Trophoblast cell (in vitro differentiated cells and primary cell): ENCODE measurements around the gene MIER3.
A peak's percentile ranks its signal among the peaks of the same experiment; 100 is the strongest.

ENCODE experiments used
- DNase-seq, 2 donors: peaks; one replicate each; pipeline ENCODE4 v3.0.0-alpha.2; 2016
- H2AFZ ChIP-seq: 2 replicates; pipeline ENCODE4 v1.6.1; 2013; ENCODE audit warnings: low read length, moderate library complexity, mild to moderate bottlenecking; ENCODE audit not compliant: insufficient read depth, poor library complexity
- H2AK5ac ChIP-seq: 2 replicates; pipeline ENCODE4 v1.6.1; 2013; ENCODE audit warnings: mild to moderate bottlenecking, low read length
- H2BK120ac ChIP-seq: 2 replicates; pipeline ENCODE4 v1.6.1; 2013; ENCODE audit warnings: low read length, mild to moderate bottlenecking, moderate library complexity; ENCODE audit not compliant: insufficient read depth, poor library complexity
- H2BK12ac ChIP-seq: 2 replicates; pipeline ENCODE4 v1.6.1; 2013; ENCODE audit warnings: mild to moderate bottlenecking, low read length, moderate library complexity
- H2BK5ac ChIP-seq: 2 replicates; pipeline ENCODE4 v1.6.1; 2013; ENCODE audit warnings: low read length, low read depth, moderate library complexity, mild to moderate bottlenecking; ENCODE audit not compliant: poor library complexity
- H3K14ac ChIP-seq: 2 replicates; pipeline ENCODE4 v1.6.1; 2013; ENCODE audit warnings: mild to moderate bottlenecking, low read length
- H3K18ac ChIP-seq: 2 replicates; pipeline ENCODE4 v1.6.1; 2013; ENCODE audit warnings: mild to moderate bottlenecking, low read length
- H3K23ac ChIP-seq: 2 replicates; pipeline ENCODE4 v1.6.1; 2013; ENCODE audit warnings: low read length
- H3K27ac ChIP-seq: 2 replicates; pipeline ENCODE4 v1.5.1; 2013; ENCODE audit warnings: low read depth, mild to moderate bottlenecking, inconsistent platforms, low read length, moderate library complexity
- H3K27me3 ChIP-seq: 2 replicates; pipeline ENCODE4 v1.6.1; 2013; ENCODE audit warnings: inconsistent platforms, mild to moderate bottlenecking, low read length, moderate library complexity; ENCODE audit not compliant: insufficient read depth
- H3K36me3 ChIP-seq, 2 experiments: 1 replicate in 1 of 2; 2 replicates in 1 of 2; pipeline ENCODE4 v1.6.1; 2013; ENCODE audit warnings: low read length in 2 of 2, mild to moderate bottlenecking in 2 of 2, moderate library complexity in 1 of 2; ENCODE audit not compliant: insufficient read depth in 2 of 2, control insufficient read depth in 1 of 2
- H3K4ac ChIP-seq: 2 replicates; pipeline ENCODE4 v1.6.1; 2013; ENCODE audit warnings: low read depth, mild to moderate bottlenecking, low read length, moderate library complexity
- H3K4me1 ChIP-seq, 2 experiments: 1 replicate in 1 of 2; 2 replicates in 1 of 2; pipeline ENCODE4 v1.6.1; 2013; ENCODE audit warnings: low read length in 2 of 2, mild to moderate bottlenecking in 2 of 2, moderate library complexity in 1 of 2; ENCODE audit not compliant: insufficient read depth in 2 of 2, control insufficient read depth in 1 of 2
- H3K4me2 ChIP-seq: 2 replicates; pipeline ENCODE4 v1.6.1; 2013; ENCODE audit warnings: inconsistent platforms, mild to moderate bottlenecking, low read length, moderate library complexity
- H3K4me3 ChIP-seq: 2 replicates; pipeline ENCODE4 v1.5.1; 2013; ENCODE audit warnings: mild to moderate bottlenecking, low read depth, low read length, inconsistent platforms
- H3K79me1 ChIP-seq: one replicate; pipeline ENCODE4 v1.6.1; 2013; ENCODE audit warnings: low read length
- H3K79me2 ChIP-seq: 2 replicates; pipeline ENCODE4 v1.6.1; 2013; ENCODE audit warnings: low read length, mild to moderate bottlenecking; ENCODE audit not compliant: control insufficient read depth, insufficient read depth, poor library complexity
- H3K9ac ChIP-seq: 2 replicates; pipeline ENCODE4 v1.6.1; 2013; ENCODE audit warnings: mild to moderate bottlenecking, low read length
- H3K9me3 ChIP-seq: 2 replicates; pipeline ENCODE4 v1.6.1; 2013; ENCODE audit warnings: low read depth, mild to moderate bottlenecking, control low read depth, inconsistent platforms, low read length; ENCODE audit not compliant: insufficient read depth
- H4K12ac ChIP-seq: 2 replicates; pipeline ENCODE4 v1.6.1; 2013; ENCODE audit warnings: low read depth, mild to moderate bottlenecking, low read length, moderate library complexity
- H4K8ac ChIP-seq: 2 replicates; pipeline ENCODE4 v1.6.1; 2013; ENCODE audit warnings: low read depth, mild to moderate bottlenecking, low read length, moderate library complexity
- H4K91ac ChIP-seq: one replicate; pipeline ENCODE4 v1.6.1; 2013; ENCODE audit warnings: low read depth, mild to moderate bottlenecking, low read length, moderate library complexity
- WGBS: extraction: QIAGEN DNeasy Blood & Tissue Kit; methylation state at CpG from one replicate; pipeline ENCODE4 v1.1.7; 2013; ENCODE audit warnings: missing lambda C conversion rate; ENCODE audit not compliant: insufficient read length, insufficient coverage; ENCODE audit errors: extremely low coverage; 5-methylcytosine and 5-hydroxymethylcytosine counted together

Gene MIER3

GRCh38 chr5:56913766-56914165 lies 38.2 kb downstream of the MIER3 start:
- no peak overlapping the region for H4K91ac ChIP-seq
- H3K36me3 ChIP-seq = peaks cover 0 to 6% of the 10 kb centered on the region in 2 experiments
- H3K79me2 ChIP-seq = peaks cover 7% of the 10 kb centered on the region
- no peak overlapping the region for H2BK120ac ChIP-seq
- H4K8ac ChIP-seq = no peak overlapping the region
- no peak overlapping the region for H2AK5ac ChIP-seq
- no peak overlapping the region for H2BK12ac ChIP-seq
- no peak overlapping the region for H3K4ac ChIP-seq
- DNase-seq = no peak
- H3K18ac ChIP-seq = no peak overlapping the region
- no peak overlapping the region for H3K23ac ChIP-seq
- H3K27me3 ChIP-seq = no peaks in the 10 kb centered on the region
- H3K14ac ChIP-seq = no peak overlapping the region
- peaks cover 12% of the 10 kb centered on the region for H3K79me1 ChIP-seq
- H3K4me1 ChIP-seq = peaks cover 0 to 3% of the 10 kb centered on the region in 2 experiments
- no peak overlapping the region for H3K27ac ChIP-seq
- no peak overlapping the region for H2AFZ ChIP-seq
- H3K9ac ChIP-seq = no peak overlapping the region
- WGBS = no CpG with 5 or more reads among the region's 3 CpGs
- no peak overlapping the region for H4K12ac ChIP-seq
- H3K4me2 ChIP-seq = no peak overlapping the region
- no peak overlapping the region for H2BK5ac ChIP-seq
- no peaks in the 10 kb centered on the region for H3K9me3 ChIP-seq
- H3K4me3 ChIP-seq = no peak overlapping the region

- WGBS = no CpG with 5 or more reads among the region's 29 CpGs
- peak overlapping the region; percentile 85 for H2AFZ ChIP-seq
- no peaks in the 10 kb centered on the region for H3K9me3 ChIP-seq
- peak overlapping the region; percentile 79 for H3K4me3 ChIP-seq
- no peaks in the 10 kb centered on the region for H3K36me3 ChIP-seq
- peaks cover 0 to 3% of the 10 kb centered on the region in 2 experiments for H3K4me1 ChIP-seq
- peak overlapping the region; percentile 78 for H3K14ac ChIP-seq
- H3K79me2 ChIP-seq = peaks cover 7% of the 10 kb centered on the region
- H3K9ac ChIP-seq = peak overlapping the region; percentile 92
- peak overlapping the region; percentile 49 for H4K12ac ChIP-seq
- no peak overlapping the region for H2BK12ac ChIP-seq
- no peak overlapping the region for H2AK5ac ChIP-seq
- H2BK120ac ChIP-seq = peak overlapping the region; percentile 14
- peak overlapping the region; percentile 90 for H3K4me2 ChIP-seq
- H2BK5ac ChIP-seq = peak overlapping the region; percentile 14
- peak overlapping the region; percentile 81 for H4K8ac ChIP-seq
- peak overlapping the region; percentile 64 for H3K27ac ChIP-seq
- no peaks in the 10 kb centered on the region for H3K27me3 ChIP-seq
- peak in 1 of 2 donors; percentile 53 for DNase-seq
- H3K4ac ChIP-seq = peak overlapping the region; percentile 60
- no peak overlapping the region for H3K23ac ChIP-seq
- peaks cover 12% of the 10 kb centered on the region for H3K79me1 ChIP-seq
- peak overlapping the region; percentile 85 for H4K91ac ChIP-seq
- peak overlapping the region; percentile 50 for H3K18ac ChIP-seq
Observed at GRCh38 chr5:56910210-56910965, 41.5 kb downstream of the MIER3 start.

GRCh38 chr5:56909294-56910209 lies 42.4 kb downstream of the MIER3 start, which contains the start of gene SETD9:
TSS of gene SETD9 (plus strand) at chr5:56909596. CDS start at chr5:56909646, 50 bp downstream.
- peak within 1 kb of the TSS; percentile 90 for H2BK120ac ChIP-seq
- peak within 1 kb of the TSS; percentile 94 for H3K27ac ChIP-seq
- H2AFZ ChIP-seq = peak within 1 kb of the TSS; percentile 100
- H3K23ac ChIP-seq = no peak within 1 kb of the TSS
- peak within 1 kb of the TSS; percentile 92 for H3K9ac ChIP-seq
- peaks cover 0 to 3% of the 10 kb centered on the region in 2 experiments for H3K4me1 ChIP-seq
- no CpG with 5 or more reads among the region's 84 CpGs for WGBS
- peak within 1 kb of the TSS; percentile 91 for H4K91ac ChIP-seq
- peak within 1 kb of the TSS; percentile 70 for H2AK5ac ChIP-seq
- peak within 1 kb of the TSS; percentile 94 for H4K8ac ChIP-seq
- no peaks in the 10 kb centered on the region for H3K36me3 ChIP-seq
- peak within 1 kb of the TSS; percentile 98 for H4K12ac ChIP-seq
- no peaks in the 10 kb centered on the region for H3K27me3 ChIP-seq
- H3K4me3 ChIP-seq = peak within 1 kb of the TSS; percentile 80
- peaks cover 7% of the 10 kb centered on the region for H3K79me2 ChIP-seq
- peak within 1 kb of the TSS; percentile 96 for H3K4ac ChIP-seq
- peak within 1 kb of the TSS; percentile 90 for H3K4me2 ChIP-seq
- peak within 1 kb of the TSS; percentile 98 for H3K14ac ChIP-seq
- H3K9me3 ChIP-seq = no peaks in the 10 kb centered on the region
- peak within 1 kb of the TSS; percentile 79 for H2BK5ac ChIP-seq
- peak; percentile 99 for DNase-seq
- H3K18ac ChIP-seq = peak within 1 kb of the TSS; percentile 99
- no peak within 1 kb of the TSS for H2BK12ac ChIP-seq
- peaks cover 12% of the 10 kb centered on the region for H3K79me1 ChIP-seq

GRCh38 chr5:56908942-56909293 lies 43.0 kb downstream of the MIER3 start:
- WGBS = no CpG with 5 or more reads among the region's 19 CpGs
- DNase-seq = no peak
- peak overlapping the region; percentile 91 for H4K91ac ChIP-seq

More at GRCh38 chr5:56908942-56909293, 43.0 kb downstream of the MIER3 start:
- Histone ChIP-seq H3K79me2 (peaks cover 7% of the 10 kb centered on the region), H3K9ac (peak overlapping the region; percentile 77), H3K9me3 (peaks cover 3% of the 10 kb centered on the region), H2BK12ac (no peak overlapping the region), H2BK5ac (peak overlapping the region; percentile 79), H3K14ac (peak overlapping the region; percentile 98), H3K79me1 (peaks cover 12% of the 10 kb centered on the region), H3K4me2 (peak overlapping the region; percentile 82), H3K4ac (peak overlapping the region; percentile 96), H3K4me3 (peak overlapping the region; percentile 80), H3K36me3 (no peaks in the 10 kb centered on the region), H4K12ac (peak overlapping the region; percentile 98), H3K23ac (no peak overlapping the region), H3K18ac (peak overlapping the region; percentile 98), H2AK5ac (peak overlapping the region; percentile 70), H3K27ac (peak overlapping the region; percentile 94), H4K8ac (peak overlapping the region; percentile 94), H3K27me3 (no peaks in the 10 kb centered on the region), H2BK120ac (peak overlapping the region; percentile 90), H2AFZ (peak overlapping the region; percentile 100), H3K4me1 (peaks cover 0 to 3% of the 10 kb centered on the region in 2 experiments)
